ENCODE results near the gene ITM2C.

Gene ITM2C

DNA sequence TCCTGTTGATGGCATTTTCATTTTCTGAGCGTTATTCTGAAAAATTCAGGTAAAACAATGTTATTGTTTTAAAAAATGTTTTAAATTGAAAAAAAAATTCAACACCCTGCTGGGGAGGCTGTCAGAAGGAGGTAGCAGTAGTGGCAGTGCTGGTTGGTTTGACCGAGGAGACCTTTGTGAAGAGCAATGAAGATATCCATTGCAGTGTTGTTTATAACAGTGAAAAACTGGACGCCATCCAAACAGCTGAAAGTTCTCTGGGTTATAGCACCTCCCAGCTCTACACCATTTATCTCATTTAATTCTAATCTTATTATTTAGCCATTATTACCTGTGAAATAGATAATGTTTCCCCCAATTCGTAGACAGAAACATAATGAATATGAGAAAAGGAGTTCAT lies 12.6 kb upstream of the ITM2C start:
- DNase-seq = no peak

DNA sequence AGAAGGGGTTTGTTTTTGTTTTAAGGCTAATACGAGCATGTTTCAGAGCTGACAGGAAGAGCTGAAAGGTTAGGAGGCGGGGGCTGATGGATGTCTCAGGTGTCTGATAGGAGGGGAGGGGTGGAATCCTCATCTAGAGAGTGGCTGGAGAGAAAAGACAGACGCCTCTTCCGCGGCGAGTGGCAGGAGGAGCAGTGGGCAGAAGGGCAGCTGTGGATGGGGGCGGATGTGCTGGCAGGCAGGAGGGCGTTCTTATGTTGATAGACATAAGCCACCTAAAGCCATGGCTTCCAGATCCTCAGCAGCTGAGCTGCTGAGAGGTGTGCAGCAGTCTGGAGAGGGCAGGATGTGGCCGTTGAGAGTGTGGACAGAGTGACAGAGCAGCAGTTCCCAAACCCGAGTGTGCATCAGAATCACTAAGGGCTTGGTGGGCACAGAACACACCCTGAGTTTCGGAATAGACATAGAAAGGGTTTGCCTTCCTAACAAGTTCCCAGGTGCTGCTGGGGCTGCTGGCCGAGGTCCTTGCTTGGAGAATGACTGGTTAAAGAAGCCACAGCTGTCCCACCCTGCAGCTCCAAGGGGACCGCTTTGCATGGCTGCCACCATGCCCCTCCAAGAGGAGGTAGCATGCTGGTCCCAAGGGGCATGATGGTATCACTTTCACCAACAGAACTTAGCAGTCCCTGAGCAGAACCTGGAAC lies 3.0 kb upstream of the ITM2C start:
- no peak for DNase-seq

DNA sequence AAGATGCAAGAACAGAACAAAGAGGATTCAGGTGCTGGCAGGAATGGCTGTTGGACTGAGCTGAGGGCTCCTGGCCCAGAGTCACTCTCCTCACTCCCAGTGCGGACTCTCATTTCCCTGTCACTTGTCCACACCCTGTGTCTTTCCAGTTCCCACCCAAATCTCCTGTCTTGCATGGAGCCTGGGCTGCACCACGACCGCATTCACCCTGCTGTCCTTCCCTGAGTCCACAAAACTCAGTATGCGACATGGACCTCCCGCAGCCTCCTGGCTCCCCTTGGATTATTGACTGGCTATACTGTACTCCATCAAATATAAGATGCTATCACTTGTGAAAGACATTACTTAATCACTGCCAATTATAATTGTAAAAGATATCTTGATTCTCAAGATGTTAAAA lies 2.5 kb upstream of the ITM2C start:
- DNase-seq = no peak

DNA sequence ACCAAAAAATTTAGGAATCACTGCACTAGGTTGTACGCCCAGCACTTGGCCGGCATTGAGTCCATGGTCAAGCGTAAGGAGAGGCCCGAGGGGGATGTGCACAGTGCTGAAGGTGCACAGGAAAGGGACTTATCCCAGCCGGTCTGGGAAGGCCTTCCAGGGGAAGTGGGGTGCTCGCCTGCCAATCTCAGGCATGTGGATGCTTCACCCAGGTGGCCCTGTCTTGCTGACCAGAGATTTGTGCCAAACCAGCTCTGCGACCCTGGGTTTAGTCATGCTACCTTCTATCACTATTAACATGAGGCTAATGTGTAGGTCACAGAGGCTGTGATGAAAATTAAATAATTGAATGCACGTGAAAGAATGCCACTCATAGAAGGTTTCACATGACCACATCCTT lies 1.7 kb upstream of the ITM2C start:
- DNase-seq = no peak

DNA sequence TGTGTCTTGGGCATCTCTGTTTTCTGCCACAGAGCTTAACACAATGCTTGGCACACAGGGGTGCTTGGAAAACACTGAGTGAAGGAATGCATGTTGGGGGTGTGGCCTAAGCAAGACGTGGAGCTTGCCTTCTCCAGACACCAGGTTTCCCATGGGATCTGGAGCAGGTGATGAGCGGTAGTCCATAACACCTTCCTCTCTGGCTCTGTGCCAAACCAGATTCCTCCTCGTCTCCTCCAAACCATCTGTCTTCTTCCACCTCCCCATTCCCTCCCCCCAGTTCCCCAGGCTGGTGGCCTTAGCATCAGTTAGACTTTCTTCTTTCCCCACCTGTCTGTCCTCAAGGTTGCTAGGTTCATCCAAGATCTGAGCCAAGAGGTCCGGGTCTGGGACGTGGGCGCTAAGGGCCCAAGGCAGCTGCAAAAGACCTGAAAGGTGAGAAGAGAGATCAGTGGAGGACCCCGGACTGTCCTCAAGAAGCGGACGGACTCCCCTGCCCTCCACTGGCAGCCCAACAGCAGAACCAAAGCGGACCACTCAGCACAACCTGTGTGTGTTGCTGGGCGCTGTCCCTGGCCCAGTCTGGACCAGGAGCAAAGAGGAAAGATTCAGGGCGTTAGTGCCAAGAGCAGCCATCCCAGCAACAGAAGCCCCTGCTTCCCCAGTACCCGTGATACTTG lies 1.2 kb upstream of the ITM2C start:
- no peak for DNase-seq

DNA sequence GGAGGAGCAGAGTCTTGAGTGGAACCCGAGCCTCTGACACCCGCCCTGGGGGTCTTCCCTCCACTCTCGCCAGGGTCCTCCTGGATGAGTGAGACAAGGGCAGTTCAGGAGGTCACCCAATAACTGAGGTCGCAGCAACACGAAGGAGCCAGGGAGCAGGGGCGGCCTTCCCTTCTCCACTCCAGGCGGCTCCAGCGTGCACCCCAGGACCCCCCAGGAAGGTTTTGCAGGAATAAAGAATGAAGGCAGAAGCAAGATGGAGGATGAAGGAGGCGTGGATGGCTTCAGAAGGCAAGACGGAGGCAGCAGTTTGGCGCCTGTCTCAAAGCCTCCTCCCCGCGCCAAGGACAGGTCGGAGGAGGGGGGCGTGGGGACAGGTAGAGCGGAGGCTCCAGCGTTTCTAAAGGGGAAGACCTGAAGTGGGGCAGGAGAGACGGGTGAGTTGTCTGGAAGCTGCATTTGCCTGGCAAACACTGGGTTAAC lies 579 bp upstream of the ITM2C start:
- no peak for DNase-seq

DNA sequence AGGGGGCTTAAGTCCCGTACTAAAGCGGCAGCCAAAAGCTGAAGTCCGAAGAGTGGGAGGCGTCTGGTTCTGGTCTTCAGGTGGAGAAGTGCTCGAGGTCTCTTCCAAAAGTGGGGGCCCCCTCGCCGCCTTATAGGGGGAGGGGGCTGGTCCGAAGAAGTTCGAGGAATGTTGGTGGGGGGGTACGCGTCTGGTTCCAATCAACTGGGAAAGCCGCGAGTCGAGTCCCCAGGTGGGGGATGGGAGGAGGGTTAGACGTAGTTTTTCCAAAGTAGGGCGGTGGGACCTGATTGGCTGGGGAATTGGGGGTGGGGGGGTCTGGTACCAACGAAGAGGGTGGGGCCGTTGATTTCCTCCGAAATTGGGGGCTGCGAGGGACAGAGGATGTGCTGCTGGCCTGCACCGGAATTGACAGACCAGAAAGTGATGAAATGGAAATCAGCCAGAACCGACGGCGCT lies 594 bp downstream of the ITM2C start:
- no peak for DNase-seq

DNA sequence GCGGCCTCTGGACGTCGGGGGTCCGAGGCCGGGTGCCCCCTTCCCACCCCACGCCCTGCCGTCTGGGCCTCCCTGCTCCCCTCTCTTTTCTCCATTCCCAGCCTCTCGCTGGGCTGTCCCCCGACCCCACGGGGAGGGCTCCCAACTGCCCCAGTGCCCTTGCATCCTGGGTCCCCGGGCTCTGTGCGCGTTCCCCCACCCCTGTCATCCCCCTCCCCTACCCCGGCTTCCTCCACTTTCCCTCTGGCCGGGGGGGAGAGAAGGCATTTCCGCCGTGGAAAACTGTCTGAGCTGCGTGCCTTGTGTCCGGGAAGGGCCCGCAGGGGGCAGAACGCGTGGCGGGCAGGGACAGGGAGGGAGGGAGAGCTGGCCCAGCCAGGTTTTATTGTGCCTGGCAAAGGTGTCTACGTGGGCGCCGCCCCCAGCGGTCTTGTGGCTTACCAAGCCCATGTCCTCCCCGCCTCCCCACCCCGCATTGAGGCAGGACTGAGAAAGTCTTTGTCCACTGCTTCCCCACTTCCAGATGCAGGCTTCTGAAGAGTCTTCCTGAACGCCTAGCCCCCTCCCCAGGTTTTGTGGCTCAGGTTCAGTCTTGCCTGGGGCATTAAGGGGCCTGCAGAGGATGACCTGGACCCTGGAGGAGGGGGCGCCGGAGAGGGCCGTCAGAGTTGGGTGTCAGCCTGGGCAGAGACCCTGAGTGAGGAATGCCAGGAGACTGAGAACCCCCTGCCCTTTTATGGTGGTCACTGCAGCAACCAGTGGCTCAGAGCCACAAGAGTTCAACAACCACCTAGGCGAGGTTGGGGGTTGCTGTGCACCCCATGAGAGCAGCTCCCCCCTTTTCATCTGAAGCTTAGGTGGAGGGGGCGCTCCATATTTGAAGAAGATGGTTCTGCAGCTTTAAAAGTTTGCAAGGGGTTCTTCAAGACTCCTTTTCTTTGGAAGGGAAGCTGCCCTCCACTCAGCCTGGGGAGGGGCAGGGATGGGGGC lies 1.3 kb downstream of the ITM2C start:
- no peak for DNase-seq

DNA sequence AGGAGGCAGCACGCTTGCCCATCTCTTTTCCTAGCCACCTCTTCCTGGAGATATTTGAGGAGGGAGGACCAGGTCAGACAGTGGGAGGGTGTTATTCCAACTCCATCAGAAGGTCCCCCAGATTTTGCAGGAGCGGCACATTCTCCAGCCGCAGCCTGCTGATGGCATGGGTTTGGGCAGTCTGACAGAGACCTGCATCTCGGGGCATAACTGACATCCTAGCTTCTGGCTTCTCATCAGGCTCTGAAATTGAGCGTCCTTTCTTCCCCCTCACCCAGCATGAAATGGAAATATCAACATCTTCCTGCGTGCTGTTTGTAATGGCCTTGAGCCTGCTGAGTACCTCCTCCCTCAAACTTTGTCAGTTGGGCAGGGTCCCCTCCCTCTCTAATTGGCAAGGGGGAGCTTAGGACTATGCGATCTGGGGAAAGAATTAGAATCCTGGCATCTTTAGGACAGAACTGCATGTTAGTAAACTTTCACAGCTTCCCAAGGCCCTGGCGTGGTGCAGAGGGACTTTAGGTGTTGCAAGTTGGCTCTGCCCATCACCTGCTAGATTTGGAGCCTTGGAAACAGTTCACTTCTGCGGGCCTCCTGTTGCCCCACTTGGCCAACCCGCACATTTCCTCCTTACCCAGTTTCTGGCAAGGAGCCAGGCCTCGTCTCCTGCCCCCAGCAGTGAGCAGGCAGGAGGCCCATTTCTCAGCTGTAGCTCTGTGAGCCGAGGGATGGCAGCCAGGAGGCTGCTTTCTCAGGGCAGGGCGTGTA lies 2.2 kb downstream of the ITM2C start:
- no peak for DNase-seq

DNA sequence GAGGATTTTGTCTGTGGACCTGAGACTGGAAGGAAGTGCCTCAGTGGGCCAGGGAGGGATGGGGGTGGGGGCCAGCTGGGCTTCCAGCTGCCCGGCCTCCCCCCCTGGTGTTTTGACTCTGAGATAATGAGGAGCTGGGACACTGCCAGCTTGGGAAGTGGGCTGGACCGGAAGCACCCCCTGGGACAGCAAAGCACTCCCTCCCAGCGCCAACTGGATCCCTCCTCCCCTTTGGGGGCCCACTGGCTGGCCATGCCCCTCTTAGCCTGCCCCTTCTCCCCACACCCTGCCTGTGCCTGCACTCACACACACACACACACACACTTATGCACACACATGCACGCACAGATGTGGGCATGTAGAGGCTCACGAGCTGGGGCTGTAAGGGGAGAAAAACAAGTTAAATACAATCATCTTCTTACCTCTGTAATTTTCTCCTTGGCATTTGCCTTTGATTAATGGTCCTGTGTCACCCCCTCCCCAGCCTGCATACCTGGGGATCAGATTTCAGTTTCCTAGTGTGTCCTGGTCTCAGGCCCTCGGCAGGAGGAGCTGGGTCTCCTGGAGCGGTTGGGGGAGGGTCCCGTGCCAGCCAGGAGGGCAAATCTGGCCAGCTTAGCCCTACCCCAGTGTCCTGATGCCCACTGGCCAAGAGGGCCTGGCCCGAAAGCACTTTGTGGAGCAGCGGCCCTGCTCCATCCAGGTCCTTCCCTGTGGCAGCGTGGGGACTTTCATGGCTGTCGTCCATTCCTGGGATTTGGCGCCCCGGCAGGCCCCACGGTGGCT lies 3.6 kb downstream of the ITM2C start:
- no peak for DNase-seq

DNA sequence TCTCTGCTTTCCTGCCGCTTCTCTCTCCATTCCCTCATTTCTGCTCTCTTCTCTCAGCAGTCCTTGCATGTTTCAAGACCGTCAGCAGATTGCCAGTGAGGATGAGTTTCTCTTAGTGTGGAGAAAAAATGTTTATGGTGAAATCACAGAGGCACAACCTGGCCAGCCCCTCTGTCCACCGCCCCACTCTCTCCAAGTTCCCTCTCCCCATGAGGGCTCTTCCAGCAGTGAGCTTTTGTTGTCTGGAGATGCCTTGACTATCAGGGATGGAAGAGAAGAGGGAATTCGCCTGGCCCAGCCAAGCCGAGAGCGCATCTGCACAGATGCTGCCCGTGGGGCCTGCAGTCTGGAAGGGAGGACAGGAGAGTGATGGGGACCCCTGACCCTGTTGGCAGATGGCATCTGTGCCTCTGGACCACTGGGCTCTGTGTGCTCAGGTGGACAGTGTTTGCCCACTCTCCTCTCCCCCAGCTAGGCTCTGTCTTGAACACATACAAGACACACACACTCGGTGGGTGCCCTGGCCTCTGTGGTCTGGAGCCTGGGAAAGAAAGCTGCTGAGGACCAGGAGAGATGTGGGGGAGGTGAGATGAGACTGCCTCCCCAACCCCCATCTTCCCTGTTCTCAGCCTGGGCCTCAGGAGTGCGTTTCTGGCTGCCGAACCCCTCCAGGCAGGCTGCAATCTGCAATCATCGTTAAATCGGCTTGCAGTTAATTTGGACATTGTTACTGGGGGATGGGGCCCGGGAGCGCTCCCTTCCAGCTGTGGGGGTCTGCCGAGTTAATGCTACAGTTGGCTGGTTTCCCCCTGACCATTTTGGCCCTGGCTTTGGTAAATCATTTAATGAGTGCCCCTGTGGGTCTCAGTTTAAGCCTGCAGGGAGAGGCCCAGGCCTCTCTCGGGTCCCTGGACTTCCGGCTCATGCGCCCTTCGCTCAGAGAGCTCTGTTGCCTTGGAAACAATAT lies 4.5 kb downstream of the ITM2C start:
- no peak for DNase-seq

DNA sequence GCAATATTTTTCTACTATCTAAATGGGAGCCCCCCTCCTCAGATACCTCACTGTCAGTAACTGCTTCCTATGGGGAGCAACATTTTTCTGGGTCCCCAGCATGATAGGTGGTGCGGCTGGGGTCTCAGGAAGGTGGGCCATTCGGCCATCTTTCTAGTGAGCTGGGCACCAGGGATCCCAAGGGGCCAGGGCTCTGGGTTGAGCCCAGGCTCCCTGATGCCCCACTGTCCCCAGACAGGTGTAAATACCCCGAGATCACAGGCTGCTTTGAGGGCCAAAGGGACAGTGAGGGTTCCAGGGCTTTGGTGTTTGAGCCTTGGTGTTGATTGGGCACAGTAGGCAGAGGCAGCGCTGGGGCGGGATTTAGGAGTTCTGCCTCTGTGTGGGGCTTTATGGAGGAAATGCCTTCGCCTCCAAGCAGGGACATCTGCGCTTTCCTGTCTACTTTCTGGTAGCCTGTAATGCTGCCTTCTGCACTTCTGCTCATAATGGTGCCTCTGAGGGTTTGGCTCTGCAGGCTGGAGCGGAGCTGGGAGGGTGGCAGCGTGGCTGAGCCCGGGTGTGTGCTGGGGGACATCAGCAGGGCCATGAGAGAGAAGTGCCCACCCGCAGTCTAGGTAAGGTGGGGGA lies 5.3 kb downstream of the ITM2C start:
- DNase-seq = no peak

DNA sequence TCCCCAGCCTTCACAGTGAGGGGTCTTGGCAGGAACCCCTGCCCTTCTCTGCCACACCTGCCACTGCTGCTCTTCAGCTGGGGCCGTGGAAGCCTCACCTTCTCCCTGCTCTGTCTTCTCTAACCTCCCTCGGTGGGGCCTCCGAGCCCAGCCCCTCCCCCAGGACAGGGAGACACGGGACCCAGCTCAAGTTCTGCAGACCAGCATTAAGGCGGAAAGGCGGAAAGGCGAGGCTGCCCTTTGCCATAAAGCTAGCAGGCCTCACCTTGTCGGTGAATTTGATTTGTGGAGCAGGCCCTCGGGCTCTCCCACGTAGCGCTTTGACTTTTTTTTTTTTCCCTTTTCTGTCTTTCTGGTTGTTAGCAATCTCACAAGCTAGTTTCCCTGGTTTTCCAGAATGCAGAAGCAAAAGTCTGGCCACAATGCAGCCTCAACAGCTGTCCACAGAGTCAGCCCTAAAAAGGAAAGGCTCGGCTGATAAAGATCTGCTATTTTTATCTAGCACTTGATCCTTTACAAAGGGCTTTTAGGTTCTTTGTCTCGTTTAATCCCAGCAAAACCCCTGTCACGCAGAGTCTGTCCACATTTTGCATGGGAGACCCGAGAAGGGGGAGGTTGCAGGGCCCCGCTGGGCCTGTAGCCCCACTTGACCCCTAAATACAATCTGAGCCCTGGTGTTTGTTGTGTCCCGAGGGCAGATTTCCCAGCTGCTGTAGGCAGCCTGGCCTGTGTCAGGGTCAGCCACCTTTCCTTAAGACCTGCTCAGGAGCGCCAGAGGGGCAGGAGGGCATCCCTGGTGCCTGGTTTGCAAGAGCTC lies 6.0 kb downstream of the ITM2C start:
- no peak for DNase-seq

DNA sequence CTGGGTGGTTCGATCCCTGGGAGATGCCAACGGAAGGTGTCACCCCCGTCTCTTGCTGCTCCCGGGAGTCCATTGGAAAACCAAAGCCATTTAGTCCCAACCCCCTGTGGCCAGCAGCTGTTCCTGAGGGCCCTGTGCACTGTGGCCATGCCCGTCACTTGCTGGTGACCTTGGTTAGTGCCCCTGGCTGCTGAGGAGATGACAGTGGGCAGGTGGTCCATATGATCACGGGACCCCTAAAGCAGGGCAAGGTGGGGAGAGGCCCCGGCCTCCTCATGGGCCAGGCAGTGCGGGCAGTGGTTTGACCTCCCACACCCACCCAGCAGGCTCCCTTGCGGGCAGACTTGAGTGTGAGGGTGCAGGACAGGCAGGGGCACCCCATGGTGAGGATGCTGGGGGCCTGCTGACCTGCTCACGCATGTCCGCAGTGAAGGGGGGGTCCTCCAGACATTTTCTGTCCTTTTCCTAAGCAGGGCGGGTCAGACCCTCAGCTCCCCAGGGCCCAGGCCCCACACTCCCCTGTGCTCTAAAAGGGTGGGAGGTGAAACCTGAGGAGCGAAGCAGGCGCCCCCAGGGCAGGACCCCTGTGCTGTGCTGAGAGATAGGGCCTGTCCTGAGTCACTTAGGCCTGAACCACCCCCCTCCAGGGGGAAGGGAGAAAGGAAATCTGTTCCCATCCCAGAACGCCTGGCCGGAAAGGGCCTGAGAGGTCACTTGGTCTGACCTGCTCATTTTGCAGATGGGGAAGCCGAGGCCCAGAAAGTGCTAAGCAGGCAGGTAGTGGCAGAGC lies 6.8 kb downstream of the ITM2C start:
- DNase-seq = no peak

DNA sequence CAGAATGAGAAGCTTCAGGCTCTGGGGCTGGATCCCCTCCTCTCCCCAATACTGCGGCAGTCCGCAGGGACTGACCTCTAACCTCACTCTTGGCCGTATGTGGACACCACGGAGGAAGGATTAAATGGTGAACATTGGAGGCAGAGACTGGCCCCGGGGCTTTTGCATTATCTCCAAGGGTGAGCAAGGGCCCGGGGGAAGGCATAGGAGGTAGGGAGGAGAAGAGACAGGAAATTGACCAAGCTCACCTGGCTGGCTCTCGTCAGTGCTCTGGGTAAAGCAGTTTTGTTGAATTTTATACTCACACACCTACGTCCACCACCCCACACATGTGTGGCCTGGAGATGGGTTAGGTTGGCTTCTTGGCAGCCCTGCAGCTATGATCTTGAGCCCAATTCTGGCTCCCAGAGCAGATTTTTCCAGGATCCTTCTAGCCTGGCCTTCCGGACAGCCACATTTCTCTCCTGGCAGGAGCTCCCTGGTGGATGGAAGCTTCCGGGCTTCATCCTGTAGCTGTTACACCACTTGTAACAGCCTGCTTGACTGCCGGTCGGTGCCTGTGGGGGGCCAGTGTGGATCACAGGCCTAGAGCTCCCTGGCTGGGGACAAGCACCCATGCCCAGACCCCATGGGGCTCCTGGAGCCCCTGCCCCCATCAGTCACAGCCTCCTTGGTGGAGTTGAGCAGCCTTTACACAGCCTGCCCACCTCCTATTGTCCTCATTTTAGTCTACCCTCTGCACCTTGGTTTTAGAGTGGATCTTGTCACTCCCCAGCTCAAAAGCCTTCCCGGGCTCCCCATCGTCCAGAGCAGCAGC lies 7.6 kb downstream of the ITM2C start:
- DNase-seq = no peak

DNA sequence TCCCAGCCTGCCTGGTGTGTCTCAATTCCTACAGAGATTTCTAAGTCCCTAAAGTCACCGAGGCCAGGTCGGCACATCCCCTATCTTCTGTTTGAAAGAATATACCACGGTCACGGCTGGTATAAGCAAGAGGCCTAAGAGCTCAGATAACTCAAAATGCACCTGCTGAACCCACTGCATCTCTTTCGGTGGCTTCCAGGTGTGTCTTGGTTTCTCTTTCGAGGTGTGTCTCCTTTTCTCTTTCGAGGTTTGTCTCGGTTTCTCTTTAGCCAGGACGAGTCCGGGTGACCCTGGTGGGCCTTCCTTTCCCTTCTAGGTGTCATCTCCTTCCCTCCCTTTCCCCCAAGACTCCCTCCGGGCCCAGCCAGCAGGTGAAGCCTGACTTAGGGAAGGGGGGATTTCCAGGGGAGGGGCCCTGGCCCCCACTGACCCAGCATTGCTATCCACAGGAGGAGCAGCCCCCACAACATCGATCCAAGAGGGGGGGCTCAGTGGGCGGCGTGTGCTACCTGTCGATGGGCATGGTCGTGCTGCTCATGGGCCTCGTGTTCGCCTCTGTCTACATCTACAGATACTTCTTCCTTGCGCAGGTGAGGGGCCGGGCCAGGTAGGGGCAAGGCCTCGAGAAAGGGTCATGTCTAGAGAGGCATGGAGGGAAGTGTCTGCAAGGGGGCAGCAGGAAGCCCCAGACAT lies 8.4 kb downstream of the ITM2C start:
- DNase-seq = no peak
